ENCODE results near the gene GJB6.

GRCh38 chr13:20198781-20199180 is 33.3 kb downstream of the GJB6 start:
- TF ChIP-seq EZH2 (IDR thresholded peaks at IDR 0.05; ENCODE audit: borderline replicate concordance, insufficient read depth, low read depth, low read length, poor library complexity, severe bottlenecking) (no peak), CTCF (IDR thresholded peaks at IDR 0.05) (no peak)
